Common myeloid progenitor, CD34-positive (primary cell): ENCODE data around the gene NR1I3.
A peak's percentile ranks its signal among the peaks of the same experiment; 100 is the strongest.
"Not testable (repeated sequence)": the region's sequence is repeated elsewhere in the genome, so short reads cannot be mapped to it uniquely, and the experiment has no call there.

Experiments used
- CTCF ChIA-PET: fragments of 350-600 bp; sonication (Branson Sonifier 250); formaldehyde crosslinking; loops from one replicate; lab custom pipeline; 2021; ENCODE audit warnings: antibody characterized with exemption; lab: Charles Lee
- POLR2A ChIA-PET: fragments of 350-600 bp; sonication (Branson Sonifier 250); formaldehyde crosslinking; loops from one replicate; lab custom pipeline; 2021; ENCODE audit warnings: antibody characterized with exemption; lab: Charles Lee
- DNase-seq, 3 donors: peaks; one replicate each; pipeline versions ENCODE4 v3.0.0 to v3.0.0-alpha.2; 2013
- H3K27ac ChIP-seq, 2 experiments: 1 replicate in 1 of 2; 2 replicates in 1 of 2; pipeline ENCODE4 v1.7.0; 2013; ENCODE audit warnings: inconsistent platforms in 2 of 2, low read length in 2 of 2, mild to moderate bottlenecking in 2 of 2, low read depth in 1 of 2, moderate library complexity in 1 of 2; ENCODE audit not compliant: severe bottlenecking in 2 of 2, insufficient read depth in 1 of 2, poor library complexity in 1 of 2
- H3K27me3 ChIP-seq, 5 experiments: replicated peaks in 2 of 5; 1 replicate in 3 of 5; 2 replicates in 2 of 5; pipeline versions ENCODE4 v1.6.1 to v1.7.0; 2013; ENCODE audit warnings: low read length in 4 of 5, mild to moderate bottlenecking in 2 of 5, moderate library complexity in 2 of 5, inconsistent platforms in 1 of 5; ENCODE audit not compliant: insufficient read depth in 5 of 5, control insufficient read depth in 4 of 5
- H3K36me3 ChIP-seq, 4 experiments: 1 replicate in 2 of 4; 2 replicates in 2 of 4; pipeline versions ENCODE4 v1.6.1 to v1.7.0; 2013; ENCODE audit warnings: low read length in 3 of 4, control low read depth in 1 of 4, mild to moderate bottlenecking in 1 of 4; ENCODE audit not compliant: control insufficient read depth in 4 of 4, insufficient read depth in 4 of 4
- H3K4me1 ChIP-seq, 4 experiments: 1 replicate in 3 of 4; 2 replicates in 1 of 4; pipeline versions ENCODE4 v1.6.1 to v1.7.1; 2013; ENCODE audit warnings: low read length in 3 of 4, mild to moderate bottlenecking in 3 of 4, control low read depth in 1 of 4, inconsistent platforms in 1 of 4, moderate library complexity in 1 of 4; ENCODE audit not compliant: control insufficient read depth in 4 of 4, insufficient read depth in 4 of 4; ENCODE audit errors: control extremely low read depth in 1 of 4
- H3K4me3 ChIP-seq, 7 experiments: 1 replicate in 4 of 7; 2 replicates in 3 of 7; pipeline versions ENCODE4 v1.5.1 to v1.7.0; 2013; ENCODE audit warnings: mild to moderate bottlenecking in 7 of 7, low read length in 6 of 7, moderate library complexity in 6 of 7, inconsistent platforms in 2 of 7, low read depth in 2 of 7, control low read depth in 1 of 7; ENCODE audit not compliant: insufficient read depth in 4 of 7, control insufficient read depth in 1 of 7; ENCODE audit errors: extremely low read depth in 1 of 7
- H3K9me3 ChIP-seq, 5 experiments: 1 replicate in 4 of 5; 2 replicates in 1 of 5; pipeline versions ENCODE4 v1.6.1 to v1.7.1; 2013; ENCODE audit warnings: low read length in 4 of 5, mild to moderate bottlenecking in 2 of 5, inconsistent platforms in 1 of 5, low read depth in 1 of 5, moderate library complexity in 1 of 5; ENCODE audit not compliant: control insufficient read depth in 4 of 5, insufficient read depth in 2 of 5; ENCODE audit errors: control extremely low read depth in 1 of 5
- WGBS: methylation state at CpG from one replicate; pipeline ENCODE4 v1.1.5; 2013; ENCODE audit not compliant: insufficient coverage; 5-methylcytosine and 5-hydroxymethylcytosine counted together

The NR1I3 gene

GRCh38 chr1:161226759-161227158 lies 11.2 kb downstream of the NR1I3 start:
- Histone ChIP-seq H3K27ac (peak overlapping the region in 1 of 2 experiments; percentile 67), H3K27me3 (no peaks in the 10 kb centered on the region), H3K36me3 (peaks cover 7 to 27% (median 17%) of the 10 kb centered on the region in 4 experiments), H3K9me3 (no peaks in the 10 kb centered on the region), H3K4me1 (peaks cover 2 to 33% (median 30%) of the 10 kb centered on the region in 4 experiments), H3K4me3 (peak overlapping the region in 6 of 7 experiments; percentile 87 to 99 (median 90))
- no peak for DNase-seq
- POLR2A ChIA-PET: no interaction called here
- no CpG with 5 or more reads among the region's 3 CpGs for WGBS
- CTCF ChIA-PET: interaction anchor here (0.9 to 16.6 kb wide), 24 partner anchors 7 to 156 kb away, joined by 3 to 316 read pairs (median 8); partner anchors contain the start of genes ADAMTS4, CFAP126, FCER1G and NDUFS2

GRCh38 chr1:161226320-161226711 lies 11.7 kb downstream of the NR1I3 start:
- Histone ChIP-seq H3K27ac (peak overlapping the region in 1 of 2 experiments; percentile 67), H3K4me1 (peaks cover 2 to 33% (median 30%) of the 10 kb centered on the region in 4 experiments), H3K9me3 (no peaks in the 10 kb centered on the region), H3K36me3 (peaks cover 7 to 27% (median 17%) of the 10 kb centered on the region in 4 experiments), H3K27me3 (no peaks in the 10 kb centered on the region), H3K4me3 (peak overlapping the region; percentile 60 to 99 (median 90))
- ChIA-PET POLR2A (interaction anchor here (1.0 kb wide), 2 partner anchors 24 to 88 kb away, joined by 9 to 11 read pairs; partner anchors contain the start of genes NDUFS2 and SDHC), CTCF (interaction anchor here (0.8 to 16.6 kb wide), 30 partner anchors 10 to 157 kb away, joined by 3 to 316 read pairs (median 6); partner anchors contain the start of genes ADAMTS4, CFAP126, FCER1G and NDUFS2)
- no peak for DNase-seq
- 14% methylated on average over 9 of the region's 15 CpGs for WGBS

- Histone ChIP-seq H3K36me3 (peaks cover 7 to 26% (median 14%) of the 10 kb centered on the region in 4 experiments), H3K4me1 (peaks cover 2 to 33% (median 30%) of the 10 kb centered on the region in 4 experiments), H3K27ac (peak within 1 kb of the TSS in 1 of 2 experiments; percentile 67), H3K4me3 (peak within 1 kb of the TSS; percentile 60 to 99 (median 90)), H3K27me3 (no peaks in the 10 kb centered on the region), H3K9me3 (no peaks in the 10 kb centered on the region)
- ChIA-PET POLR2A (interaction anchor here (0.5 to 1.1 kb wide), 4 partner anchors 20 to 89 kb away, joined by 4 to 11 read pairs (median 7); partner anchors contain the start of genes NDUFS2 and SDHC), CTCF (interaction anchor here (0.6 to 16.6 kb wide), 29 partner anchors 9 to 156 kb away, joined by 3 to 316 read pairs (median 5); partner anchors contain the start of genes ADAMTS4, CFAP126, FCER1G and NDUFS2)
- 2% methylated on average over 7 of the region's 16 CpGs for WGBS
- peak; percentile 100 for DNase-seq
Measured at GRCh38 chr1:161225534-161226319, 12.3 kb downstream of the NR1I3 start, which contains the start of gene TOMM40L. TOMM40L (plus strand) TSS chr1:161226060; CDS start chr1:161226490, 430 bp downstream.

- CTCF ChIA-PET: interaction anchor here (0.6 to 16.6 kb wide), 24 partner anchors 9 to 157 kb away, joined by 3 to 316 read pairs (median 8); partner anchors contain the start of genes ADAMTS4, CFAP126, FCER1G and NDUFS2
Measured at GRCh38 chr1:161225178-161225533, 12.8 kb downstream of the NR1I3 start.

GRCh38 chr1:161224695-161225087 lies 13.3 kb downstream of the NR1I3 start:
- not testable (repeated sequence) for H3K27me3 ChIP-seq, H3K4me3 ChIP-seq, H3K27ac ChIP-seq, H3K9me3 ChIP-seq, DNase-seq
- 100% methylated on average over 12 of the region's 13 CpGs for WGBS
- H3K4me1 ChIP-seq: peaks cover 2 to 33% (median 30%) of the 10 kb centered on the region in 4 experiments
- H3K36me3 ChIP-seq: peaks cover 4 to 19% (median 10%) of the 10 kb centered on the region in 4 experiments
- POLR2A ChIA-PET: interaction anchor here (0.7 kb wide), 1 partner anchor 88 kb away, joined by 3 read pairs; no protein-coding TSS in a partner anchor
- CTCF ChIA-PET: interaction anchor here (0.8 to 16.6 kb wide), 11 partner anchors 8 to 157 kb away, joined by 3 to 316 read pairs (median 9); partner anchors contain the start of genes NDUFS2 and SDHC

More at GRCh38 chr1:161225178-161225533, 12.8 kb downstream of the NR1I3 start:
- H3K4me3 ChIP-seq: peak overlapping the region in 2 of 7 experiments; percentile 30 to 34
- no peak overlapping the region for H3K27ac ChIP-seq
- peaks cover 2 to 33% (median 30%) of the 10 kb centered on the region in 4 experiments for H3K4me1 ChIP-seq
- no peak for DNase-seq
- POLR2A ChIA-PET: interaction anchor here (0.7 to 1.1 kb wide), 4 partner anchors 20 to 89 kb away, joined by 3 to 11 read pairs (median 7); partner anchors contain the start of genes NDUFS2 and SDHC
- peaks cover 4 to 20% (median 13%) of the 10 kb centered on the region in 4 experiments for H3K36me3 ChIP-seq
- H3K27me3 ChIP-seq: no peaks in the 10 kb centered on the region
- WGBS: 87% methylated on average over 5 of the region's 7 CpGs
- no peaks in the 10 kb centered on the region for H3K9me3 ChIP-seq

- Histone ChIP-seq H3K27me3 (no peaks in the 10 kb centered on the region), H3K36me3 (peaks cover under 1 to 19% (median 5%) of the 10 kb centered on the region in 4 experiments), H3K27ac (no peak overlapping the region), H3K9me3 (no peaks in the 10 kb centered on the region), H3K4me3 (no peak overlapping the region), H3K4me1 (peaks cover 2 to 33% (median 30%) of the 10 kb centered on the region in 4 experiments)
- WGBS: 100% methylated on average over 2 of the region's 7 CpGs
- DNase-seq: no peak
- ChIA-PET CTCF (interaction anchor here (0.6 to 16.6 kb wide), 13 partner anchors 8 to 158 kb away, joined by 3 to 316 read pairs (median 5); partner anchors contain the start of genes CFAP126 and NDUFS2), POLR2A (interaction anchor here (0.7 kb wide), 1 partner anchor 89 kb away, joined by 3 read pairs; no protein-coding TSS in a partner anchor)
Measured at GRCh38 chr1:161223805-161224694, 14.0 kb downstream of the NR1I3 start.
